ENCODE results near the gene BPIFA2. TPM values are rescaled to one million over a fixed set of nuclear protein-coding genes. Genes with fewer than 3 reads are reported as not detected.

Gene BPIFA2
- total RNA-seq, 4 donors from 2014 or later, result 2.2 TPM; not detected in 3

DNA sequence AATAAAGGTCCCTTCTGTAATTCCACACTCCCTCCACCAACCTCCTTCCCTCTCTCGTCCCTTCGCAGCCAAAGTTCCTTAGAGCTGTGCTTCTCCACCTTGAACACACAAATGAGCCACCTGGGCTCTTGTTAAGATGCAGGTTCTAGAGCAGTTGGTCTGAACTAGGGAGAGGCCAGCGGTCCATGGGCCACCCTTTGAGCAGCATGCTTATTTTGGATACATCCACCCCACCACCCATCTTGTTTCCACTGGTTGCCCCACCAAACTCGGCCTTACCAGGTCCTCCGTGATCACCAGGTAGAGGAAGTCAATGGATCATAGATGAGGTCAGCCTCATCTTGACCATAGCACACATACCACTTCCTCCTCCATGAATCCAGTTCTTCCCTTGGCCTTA is 7.3 kb upstream of the BPIFA2 start:
- no peaks in the 10 kb centered on the region for H3K9me3 ChIP-seq

GRCh38 chr20:33162313-33162712 is 5.6 kb upstream of the BPIFA2 start:
- Histone ChIP-seq H3K9me3 (no peaks in the 10 kb centered on the region), H3K36me3 (no peaks in the 10 kb centered on the region), H3K4me1 (no peaks in the 10 kb centered on the region), H3K4me3 (no peak overlapping the region), H3K27ac (no peak overlapping the region), H3K27me3 (no peaks in the 10 kb centered on the region)
- no peak for DNase-seq (ENCODE audit: low spot score in 2 of 2)
- TF ChIP-seq EP300 (IDR thresholded peaks at IDR 0.05), result no peak
- TF ChIP-seq CTCF (IDR thresholded peaks at IDR 0.05), result no peak
- no peak for TF ChIP-seq POLR2A (IDR thresholded peaks at IDR 0.05)
- WGBS, 2 donors, result 88 to 89% methylated on average over 6 of the region's 6 CpGs

More for the DNA sequence above, 7.3 kb upstream of the BPIFA2 start:
- DNase-seq (ENCODE audit: low spot score in 2 of 2), result no peak
- WGBS, 2 donors, result 86 to 87% methylated on average over 5 of the region's 5 CpGs
- Histone ChIP-seq H3K27ac (no peak overlapping the region), H3K4me3 (no peak overlapping the region), H3K36me3 (no peaks in the 10 kb centered on the region), H3K4me1 (no peaks in the 10 kb centered on the region), H3K27me3 (no peaks in the 10 kb centered on the region)
- TF ChIP-seq POLR2A (IDR thresholded peaks at IDR 0.05) (no peak), CTCF (IDR thresholded peaks at IDR 0.05) (no peak), EP300 (IDR thresholded peaks at IDR 0.05) (no peak)

GRCh38 chr20:33162753-33163152 is 5.2 kb upstream of the BPIFA2 start:
- peaks cover 0 to under 1% (median 0%) of the 10 kb centered on the region in 4 donors for H3K9me3 ChIP-seq
- 50 to 59% methylated on average over 5 of the region's 5 CpGs for WGBS, 2 donors
- no peaks in the 10 kb centered on the region for H3K4me1 ChIP-seq
- H3K4me3 ChIP-seq, result no peak overlapping the region
- no peaks in the 10 kb centered on the region for H3K27me3 ChIP-seq
- no peak for DNase-seq (ENCODE audit: low spot score in 2 of 2)
- no peaks in the 10 kb centered on the region for H3K36me3 ChIP-seq
- TF ChIP-seq CTCF (IDR thresholded peaks at IDR 0.05), result no peak
- no peak for TF ChIP-seq POLR2A (IDR thresholded peaks at IDR 0.05)
- no peak for TF ChIP-seq EP300 (IDR thresholded peaks at IDR 0.05)
- no peak overlapping the region for H3K27ac ChIP-seq

DNA sequence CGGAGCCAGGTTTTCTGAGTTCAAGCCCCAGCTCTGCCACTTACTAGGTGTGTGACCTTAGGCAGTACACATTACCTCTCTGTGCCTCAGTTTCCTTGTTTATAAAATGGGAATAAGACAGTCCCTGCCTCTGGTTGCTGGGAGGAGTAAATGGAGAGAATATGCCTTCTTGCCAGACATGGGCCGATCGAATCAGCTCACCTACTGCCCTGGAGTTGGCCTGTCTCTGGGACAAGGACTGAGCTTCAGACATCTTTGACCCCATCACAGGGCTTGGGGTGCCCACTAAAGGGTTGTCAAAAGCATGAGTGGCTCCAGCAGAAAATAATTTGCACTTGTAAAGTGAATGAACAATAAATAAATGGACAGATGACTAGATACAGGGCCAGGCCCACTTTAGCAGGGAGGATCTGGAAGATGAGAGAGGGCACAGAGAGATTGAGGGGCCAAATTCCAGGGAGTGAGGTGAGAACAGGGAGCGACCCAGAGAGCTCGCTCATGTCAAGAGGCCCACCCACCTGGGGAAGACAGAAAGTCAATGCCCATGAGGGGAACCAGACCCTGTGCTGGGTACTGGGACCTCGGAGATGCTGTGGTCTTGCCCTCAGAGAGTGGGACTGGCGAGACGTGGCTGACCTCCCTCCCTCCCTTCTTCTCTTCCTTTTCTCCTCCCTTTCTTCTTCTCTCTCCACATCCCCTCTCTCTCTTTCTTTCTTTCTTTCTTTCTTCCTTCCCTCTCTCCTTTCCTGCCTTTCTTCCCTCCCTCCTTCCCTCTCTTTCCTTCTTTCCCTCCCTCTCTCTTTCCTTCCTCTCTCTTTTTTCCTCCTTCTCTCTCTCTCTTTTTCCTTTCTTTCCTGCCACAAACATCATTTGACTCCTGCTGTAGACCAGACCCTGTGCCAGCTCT is 3.9 kb upstream of the BPIFA2 start:
- TF ChIP-seq EP300 (IDR thresholded peaks at IDR 0.05), result no peak
- no peak for TF ChIP-seq CTCF (IDR thresholded peaks at IDR 0.05)
- no peak for TF ChIP-seq POLR2A (IDR thresholded peaks at IDR 0.05)
- no peak overlapping the region for H3K4me3 ChIP-seq
- H3K36me3 ChIP-seq, result no peaks in the 10 kb centered on the region
- DNase-seq (ENCODE audit: low spot score in 2 of 2), result no peak
- H3K4me1 ChIP-seq, result no peaks in the 10 kb centered on the region
- no peak overlapping the region for H3K27ac ChIP-seq
- peaks cover 0 to 14% (median 0%) of the 10 kb centered on the region in 4 donors for H3K9me3 ChIP-seq
- H3K27me3 ChIP-seq, result no peaks in the 10 kb centered on the region
- WGBS, 2 donors, result 71 to 81% methylated on average over 8 of the region's 8 CpGs

- Histone ChIP-seq H3K27me3 (no peaks in the 10 kb centered on the region), H3K4me1 (no peaks in the 10 kb centered on the region), H3K9me3 (peaks cover 0 to 20% (median 0%) of the 10 kb centered on the region in 4 donors), H3K4me3 (no peak overlapping the region), H3K27ac (no peak overlapping the region), H3K36me3 (no peaks in the 10 kb centered on the region)
- DNase-seq (ENCODE audit: low spot score in 2 of 2), result no peak
- TF ChIP-seq EP300 (IDR thresholded peaks at IDR 0.05) (no peak), POLR2A (IDR thresholded peaks at IDR 0.05) (no peak), CTCF (IDR thresholded peaks at IDR 0.05) (no peak)
- WGBS, 2 donors, result 78 to 84% methylated on average over 6 of the region's 6 CpGs
Observed at GRCh38 chr20:33164763-33165095, 3.2 kb upstream of the BPIFA2 start.
